CD8-positive, alpha-beta memory T cell (primary cell): Measurements from ENCODE around the gene CTAG1B. TPM values are rescaled to one million over a fixed set of nuclear protein-coding genes. Genes with fewer than 3 reads are reported as not detected.
A peak's percentile ranks its signal among the peaks of the same experiment; 100 is the strongest.

Experiments
- CTCF ChIA-PET: fragments of 350-600 bp; sonication (Branson Sonifier 250); formaldehyde crosslinking; loops from one replicate; lab custom pipeline; 2021; ENCODE audit warnings: antibody characterized with exemption; lab: Charles Lee
- POLR2A ChIA-PET: fragments of 350-600 bp; sonication (Branson Sonifier 250); formaldehyde crosslinking; loops from one replicate; lab custom pipeline; 2021; ENCODE audit warnings: antibody characterized with exemption; lab: Charles Lee
- DNase-seq, 5 donors: peaks; one replicate each; pipeline versions ENCODE4 v3.0.0 to v3.0.0-alpha.2; 2020 to 2022; ENCODE audit warnings: mixed read lengths in 1 of 5
- H3K27ac ChIP-seq: one replicate; pipeline ENCODE4 v1.7.0; 2013; ENCODE audit warnings: low read depth, mild to moderate bottlenecking, low read length, moderate library complexity
- H3K27me3 ChIP-seq: 2 replicates; pipeline ENCODE4 v1.7.0; 2013; ENCODE audit warnings: low read length, mild to moderate bottlenecking; ENCODE audit not compliant: insufficient read depth, poor library complexity, severe bottlenecking
- H3K36me3 ChIP-seq: 2 replicates; pipeline ENCODE4 v1.7.0; 2013; ENCODE audit warnings: mild to moderate bottlenecking, low read length, moderate library complexity; ENCODE audit not compliant: insufficient read depth
- H3K4me1 ChIP-seq: 2 replicates; pipeline ENCODE4 v1.7.0; 2013; ENCODE audit warnings: mild to moderate bottlenecking, low read length, moderate library complexity; ENCODE audit not compliant: insufficient read depth
- H3K4me3 ChIP-seq: 2 replicates; pipeline ENCODE4 v1.7.0; 2013; ENCODE audit warnings: mild to moderate bottlenecking, low read length
- H3K9me3 ChIP-seq: 2 replicates; pipeline ENCODE4 v1.7.0; 2013; ENCODE audit warnings: mild to moderate bottlenecking, low read length
- H3K27ac Mint-ChIP-seq, 8 donors: one replicate each; pipeline ENCODE4 v1.8.0; 2020 to 2021; ENCODE audit warnings: mixed read lengths in 8 of 8, mild to moderate bottlenecking in 6 of 8, inconsistent platforms in 3 of 8, moderate library complexity in 3 of 8
- H3K27me3 Mint-ChIP-seq, 2 donors: one replicate each; pipeline ENCODE4 v1.8.0; 2020 to 2021; ENCODE audit warnings: mixed read lengths in 2 of 2, mild to moderate bottlenecking in 1 of 2, moderate library complexity in 1 of 2
- H3K36me3 Mint-ChIP-seq, 3 donors: one replicate each; pipeline ENCODE4 v1.8.0; 2020 to 2021; ENCODE audit warnings: mixed read lengths in 3 of 3, inconsistent platforms in 1 of 3, mild to moderate bottlenecking in 1 of 3
- H3K4me1 Mint-ChIP-seq, 3 donors: one replicate each; pipeline ENCODE4 v1.8.0; 2020 to 2021; ENCODE audit warnings: mixed read lengths in 3 of 3, inconsistent platforms in 1 of 3, mild to moderate bottlenecking in 1 of 3
- H3K4me3 Mint-ChIP-seq, 7 donors: one replicate each; pipeline ENCODE4 v1.8.0; 2020 to 2021; ENCODE audit warnings: mixed read lengths in 7 of 7, mild to moderate bottlenecking in 6 of 7, moderate library complexity in 4 of 7, inconsistent platforms in 2 of 7
- H3K9me3 Mint-ChIP-seq, 5 donors: one replicate each; pipeline ENCODE4 v1.8.0; 2020 to 2022; ENCODE audit warnings: mixed read lengths in 5 of 5, mild to moderate bottlenecking in 3 of 5, moderate library complexity in 2 of 5, inconsistent platforms in 1 of 5
- polyA plus RNA-seq: library from polyadenylated mRNA; unstranded; fragments of 300-500 nt; fragmentation: Illumina TruSeq; gene quantifications from one replicate; pipeline ENCODE4 v1.2.3, GENCODE V29; 2021
- total RNA-seq, 2 experiments: library from RNA; stranded (reverse); gene quantifications; one replicate each; pipeline ENCODE4 v1.2.3, GENCODE V29; 2021

Gene CTAG1B
- total and polyA plus RNA-seq, 3 experiments from 2014 or later, result not detected

DNA sequence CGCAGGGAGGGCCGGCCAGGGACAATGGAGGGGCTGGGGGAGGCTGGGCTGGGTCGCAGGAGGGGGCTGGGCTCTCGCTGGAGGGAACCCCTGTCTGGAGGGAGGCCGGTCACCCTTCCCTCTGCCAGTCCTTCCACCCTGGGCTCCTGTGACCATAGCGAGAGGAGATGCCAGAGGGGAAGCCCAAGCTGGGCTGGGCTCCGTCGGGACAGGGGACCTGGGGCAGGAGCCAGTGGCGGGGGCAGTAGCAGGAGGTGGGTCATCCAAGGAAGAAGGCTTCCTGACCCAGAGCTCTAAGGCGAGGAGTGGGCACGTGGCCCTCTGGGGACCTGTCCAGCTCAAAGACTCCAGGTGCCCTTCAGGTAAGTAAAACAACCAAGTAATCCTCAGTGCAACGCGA, 16.9 kb downstream of the CTAG1B start:
- DNase-seq, result no peak
- ChIA-PET CTCF (no interaction called here), POLR2A (no interaction called here)

DNA sequence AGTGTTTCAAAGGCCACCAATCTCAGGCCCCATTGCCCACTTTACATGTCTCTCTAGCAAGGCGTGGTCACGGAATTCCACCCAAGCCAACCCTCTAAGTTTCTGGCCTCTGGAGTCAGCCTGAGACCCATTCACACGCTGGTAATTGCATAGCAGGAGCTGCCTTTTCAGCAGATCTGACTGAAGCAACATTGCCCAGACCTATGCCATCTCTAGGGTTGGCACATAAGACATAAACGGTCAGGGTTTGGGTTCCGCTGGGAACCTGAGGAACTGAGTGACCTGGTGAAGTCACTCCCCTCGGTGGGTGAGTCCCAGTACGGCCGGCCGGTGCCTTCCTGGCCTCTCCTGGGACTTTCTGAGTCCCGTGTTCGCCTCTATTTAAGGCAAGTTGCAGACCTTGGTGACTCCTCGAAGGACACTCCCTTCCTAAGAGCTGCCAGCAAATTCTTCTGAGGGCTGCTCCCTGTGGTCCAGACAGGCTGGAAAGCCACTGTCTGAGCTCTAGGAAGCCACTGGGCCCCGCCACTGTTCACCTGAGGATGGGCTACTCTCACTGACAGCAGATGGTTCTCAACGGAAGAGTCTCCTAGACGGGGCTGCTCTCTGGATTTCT, 18.2 kb downstream of the CTAG1B start:
- peaks cover 2 to 3% of the 10 kb centered on the region in 2 donors for H3K27me3 Mint-ChIP-seq
- H3K9me3 Mint-ChIP-seq, result no peaks in the 10 kb centered on the region
- CTCF ChIA-PET, result no interaction called here
- no peaks in the 10 kb centered on the region for H3K36me3 ChIP-seq
- H3K27me3 ChIP-seq, result no peaks in the 10 kb centered on the region
- H3K9me3 ChIP-seq, result no peaks in the 10 kb centered on the region
- no peak overlapping the region for H3K27ac Mint-ChIP-seq
- H3K4me1 ChIP-seq, result no peaks in the 10 kb centered on the region
- peaks cover 6 to 11% (median 6%) of the 10 kb centered on the region in 3 donors for H3K4me1 Mint-ChIP-seq
- no peak overlapping the region for H3K4me3 Mint-ChIP-seq
- H3K4me3 ChIP-seq, result no peak overlapping the region
- H3K36me3 Mint-ChIP-seq, result no peaks in the 10 kb centered on the region
- DNase-seq, result no peak
- POLR2A ChIA-PET, result no interaction called here
- H3K27ac ChIP-seq, result no peak overlapping the region

More for the DNA sequence above, 16.9 kb downstream of the CTAG1B start:
- no peak overlapping the region for H3K4me3 Mint-ChIP-seq
- Histone ChIP-seq H3K4me3 (no peak overlapping the region), H3K36me3 (no peaks in the 10 kb centered on the region), H3K4me1 (no peaks in the 10 kb centered on the region), H3K27ac (no peak overlapping the region), H3K27me3 (no peaks in the 10 kb centered on the region), H3K9me3 (no peaks in the 10 kb centered on the region)
- no peak overlapping the region for H3K27ac Mint-ChIP-seq
- peaks cover 0 to 4% (median 0%) of the 10 kb centered on the region in 3 donors for H3K4me1 Mint-ChIP-seq
- no peaks in the 10 kb centered on the region for H3K9me3 Mint-ChIP-seq
- H3K27me3 Mint-ChIP-seq, result peaks cover 0 to 3% of the 10 kb centered on the region in 2 donors
- no peaks in the 10 kb centered on the region for H3K36me3 Mint-ChIP-seq

- Mint-ChIP-seq H3K27ac (peak overlapping the region in 1 of 8 donors; percentile 11), H3K9me3 (no peaks in the 10 kb centered on the region), H3K27me3 (peaks cover 3 to 4% of the 10 kb centered on the region in 2 donors), H3K36me3 (no peaks in the 10 kb centered on the region), H3K4me1 (peaks cover 8 to 13% (median 10%) of the 10 kb centered on the region in 3 donors), H3K4me3 (no peak overlapping the region)
- DNase-seq, result no peak
- Histone ChIP-seq H3K36me3 (no peaks in the 10 kb centered on the region), H3K27ac (no peak overlapping the region), H3K27me3 (no peaks in the 10 kb centered on the region), H3K4me3 (no peak overlapping the region), H3K9me3 (no peaks in the 10 kb centered on the region), H3K4me1 (no peaks in the 10 kb centered on the region)
- POLR2A ChIA-PET, result no interaction called here
- CTCF ChIA-PET, result no interaction called here
Measured at GRCh38 chrX:154599531-154599930, 19.6 kb downstream of the CTAG1B start.

GRCh38 chrX:154598656-154599055, 20.4 kb downstream of the CTAG1B start:
- peaks cover 0 to 9% of the 10 kb centered on the region in 2 donors for H3K27me3 Mint-ChIP-seq
- H3K4me1 Mint-ChIP-seq, result peaks cover 8 to 13% (median 10%) of the 10 kb centered on the region in 3 donors
- CTCF ChIA-PET, result no interaction called here
- H3K9me3 ChIP-seq, result no peaks in the 10 kb centered on the region
- H3K36me3 ChIP-seq, result no peaks in the 10 kb centered on the region
- no peaks in the 10 kb centered on the region for H3K36me3 Mint-ChIP-seq
- no peak overlapping the region for H3K4me3 ChIP-seq
- H3K27ac ChIP-seq, result no peak overlapping the region
- H3K27ac Mint-ChIP-seq, result peak overlapping the region in 1 of 8 donors; percentile 43
- H3K9me3 Mint-ChIP-seq, result no peaks in the 10 kb centered on the region
- no peaks in the 10 kb centered on the region for H3K4me1 ChIP-seq
- H3K4me3 Mint-ChIP-seq, result no peak overlapping the region
- H3K27me3 ChIP-seq, result no peaks in the 10 kb centered on the region
- no peak for DNase-seq
- POLR2A ChIA-PET, result no interaction called here

DNA sequence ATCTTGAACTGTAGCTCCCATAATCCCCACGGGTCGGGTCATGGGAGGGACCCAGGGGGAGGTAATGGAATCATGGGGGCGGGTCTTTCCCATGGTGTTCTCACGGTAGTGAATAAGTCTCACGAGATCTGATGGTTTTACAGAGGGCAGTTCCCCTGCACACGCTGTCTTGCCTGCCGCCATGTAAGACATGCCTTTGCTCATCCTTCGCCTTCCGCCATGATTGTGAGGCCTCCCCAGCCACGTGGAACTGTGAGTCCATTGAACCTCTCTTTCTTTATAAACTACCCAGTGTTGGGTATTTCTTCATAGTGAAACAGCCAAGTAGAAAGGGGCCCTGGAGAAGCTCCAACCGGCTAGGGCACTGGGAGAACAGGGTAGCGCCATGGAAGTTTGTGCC, 21.9 kb downstream of the CTAG1B start:
- H3K4me3 ChIP-seq, result no peak overlapping the region
- no peaks in the 10 kb centered on the region for H3K27me3 ChIP-seq
- Mint-ChIP-seq H3K4me3 (no peak overlapping the region), H3K4me1 (peaks cover 8 to 13% (median 10%) of the 10 kb centered on the region in 3 donors), H3K27ac (no peak overlapping the region), H3K9me3 (peaks cover 0 to 6% (median under 1%) of the 10 kb centered on the region in 5 donors), H3K27me3 (peaks cover 0 to 9% of the 10 kb centered on the region in 2 donors), H3K36me3 (no peaks in the 10 kb centered on the region)
- DNase-seq, result no peak
- POLR2A ChIA-PET, result no interaction called here
- no peaks in the 10 kb centered on the region for H3K36me3 ChIP-seq
- no peaks in the 10 kb centered on the region for H3K9me3 ChIP-seq
- H3K4me1 ChIP-seq, result no peaks in the 10 kb centered on the region
- CTCF ChIA-PET, result no interaction called here
- H3K27ac ChIP-seq, result no peak overlapping the region

DNA sequence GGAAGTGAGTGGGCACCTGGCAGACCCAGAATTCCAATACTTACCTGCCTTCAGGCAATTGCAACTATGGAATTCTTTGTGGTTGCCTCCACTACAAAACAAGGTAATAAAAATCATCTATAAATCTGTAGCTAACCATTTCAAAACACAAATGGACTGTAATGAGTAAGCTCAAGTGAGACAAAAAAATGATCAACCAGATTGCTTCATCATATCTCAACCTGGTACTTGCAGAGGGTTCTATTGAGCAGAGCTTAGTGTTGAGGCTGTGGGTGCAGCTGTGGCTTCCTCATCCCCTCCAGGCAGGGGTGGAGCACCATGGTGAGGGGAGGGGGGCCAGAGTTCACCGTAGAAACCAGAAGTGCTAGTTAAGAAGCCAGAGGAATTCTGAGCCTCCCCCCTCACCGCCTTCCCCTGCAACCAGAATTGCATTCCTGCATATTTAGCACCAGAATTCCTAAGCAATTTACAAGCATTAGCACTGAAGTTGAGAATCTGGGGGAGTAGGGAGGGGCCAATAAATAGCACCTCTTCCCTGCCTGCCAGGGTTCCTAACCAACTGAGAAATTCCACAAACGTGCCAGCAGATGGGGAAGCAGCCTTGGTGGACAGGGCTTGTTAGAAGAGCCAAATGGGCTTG, 22.7 kb downstream of the CTAG1B start:
- Histone ChIP-seq H3K27ac (no peak overlapping the region), H3K36me3 (no peaks in the 10 kb centered on the region), H3K4me3 (no peak overlapping the region), H3K27me3 (no peaks in the 10 kb centered on the region), H3K4me1 (no peaks in the 10 kb centered on the region), H3K9me3 (no peaks in the 10 kb centered on the region)
- DNase-seq, result no peak
- Mint-ChIP-seq H3K4me3 (no peak overlapping the region), H3K27me3 (peaks cover 0 to 9% of the 10 kb centered on the region in 2 donors), H3K4me1 (peaks cover 8 to 13% (median 10%) of the 10 kb centered on the region in 3 donors), H3K36me3 (no peaks in the 10 kb centered on the region), H3K9me3 (peaks cover 0 to 8% (median 3%) of the 10 kb centered on the region in 5 donors), H3K27ac (no peak overlapping the region)
- ChIA-PET CTCF (no interaction called here), POLR2A (no interaction called here)

DNA sequence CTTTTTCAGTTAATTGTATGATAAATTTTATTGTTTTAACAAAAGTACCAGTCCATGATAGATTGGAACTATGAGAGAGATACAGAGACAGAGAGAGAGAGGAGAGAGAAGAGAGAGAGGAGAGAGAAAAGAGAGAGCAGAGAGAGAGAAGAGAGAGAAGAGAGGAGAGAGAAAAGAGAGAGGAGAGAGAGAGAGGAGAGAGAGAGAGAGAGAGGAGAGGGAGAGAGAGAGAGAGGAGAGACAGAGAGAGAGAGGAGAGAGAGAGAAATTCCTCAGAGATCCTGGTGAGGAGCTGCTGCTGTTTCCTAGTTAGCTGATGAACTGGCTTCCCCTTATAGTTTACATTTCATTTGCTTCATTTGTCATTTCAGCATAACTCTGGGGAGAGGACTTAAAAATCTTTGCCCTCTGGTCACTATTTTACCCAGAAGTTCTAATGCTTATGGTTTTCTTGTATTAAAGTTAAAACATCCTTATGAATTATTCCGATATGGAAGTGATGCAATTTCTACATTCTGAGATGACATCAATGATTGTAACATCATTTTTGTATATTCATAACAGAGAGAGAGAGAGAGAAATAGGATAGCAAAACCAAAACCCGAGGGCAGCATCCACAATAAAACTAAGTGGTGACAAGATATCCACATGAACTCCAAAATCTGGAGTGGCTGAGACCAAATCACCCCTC, 23.4 kb downstream of the CTAG1B start:
- H3K4me3 ChIP-seq, result no peak overlapping the region
- H3K36me3 ChIP-seq, result no peaks in the 10 kb centered on the region
- peaks cover 0 to 10% (median 3%) of the 10 kb centered on the region in 5 donors for H3K9me3 Mint-ChIP-seq
- no peak overlapping the region for H3K27ac Mint-ChIP-seq
- H3K27me3 Mint-ChIP-seq, result peaks cover 0 to 9% of the 10 kb centered on the region in 2 donors
- no peaks in the 10 kb centered on the region for H3K4me1 ChIP-seq
- DNase-seq, result no peak
- ChIA-PET CTCF (no interaction called here), POLR2A (no interaction called here)
- H3K36me3 Mint-ChIP-seq, result no peaks in the 10 kb centered on the region
- H3K4me3 Mint-ChIP-seq, result no peak overlapping the region
- no peaks in the 10 kb centered on the region for H3K27me3 ChIP-seq
- peaks cover 8 to 13% (median 10%) of the 10 kb centered on the region in 3 donors for H3K4me1 Mint-ChIP-seq
- H3K27ac ChIP-seq, result no peak overlapping the region
- no peaks in the 10 kb centered on the region for H3K9me3 ChIP-seq

- ChIA-PET POLR2A (no interaction called here), CTCF (no interaction called here)
- Histone ChIP-seq H3K9me3 (no peaks in the 10 kb centered on the region), H3K36me3 (no peaks in the 10 kb centered on the region), H3K4me3 (no peak overlapping the region), H3K4me1 (no peaks in the 10 kb centered on the region), H3K27me3 (no peaks in the 10 kb centered on the region), H3K27ac (no peak overlapping the region)
- H3K9me3 Mint-ChIP-seq, result peaks cover 0 to 10% (median 3%) of the 10 kb centered on the region in 5 donors
- peaks cover 0 to 9% of the 10 kb centered on the region in 2 donors for H3K27me3 Mint-ChIP-seq
- no peak for DNase-seq
- peak overlapping the region in 1 of 8 donors; percentile 75 for H3K27ac Mint-ChIP-seq
- H3K36me3 Mint-ChIP-seq, result no peaks in the 10 kb centered on the region
- no peak overlapping the region for H3K4me3 Mint-ChIP-seq
- peaks cover 8 to 10% (median 9%) of the 10 kb centered on the region in 3 donors for H3K4me1 Mint-ChIP-seq
Measured at GRCh38 chrX:154594491-154594890, 24.6 kb downstream of the CTAG1B start.
